A673 (cell line): Measurements from ENCODE around the gene TMEM126B. TPM values are rescaled to one million over a fixed set of nuclear protein-coding genes. Genes with fewer than 3 reads are reported as not detected.
"Not testable (repeated sequence)": the region's sequence is repeated elsewhere in the genome, so short reads cannot be mapped to it uniquely, and the experiment has no call there.

ENCODE experiments used
- BruUV-seq: library from RNA; stranded (reverse); fragments of 400-500 nt; replicated peaks from 2 replicates; lab custom pipeline; 2021; lab: Mats Ljungman, UMichigan
- CTCF ChIA-PET: fragments of 300-600 bp; sonication (Branson Sonifier 250); formaldehyde crosslinking; loops from one replicate; lab custom pipeline; 2022; ENCODE audit warnings: antibody characterized with exemption; lab: Charles Lee
- POLR2A ChIA-PET: fragments of 300-600 bp; sonication (Branson Sonifier 250); formaldehyde crosslinking; loops from one replicate; lab custom pipeline; 2022; ENCODE audit warnings: antibody characterized with exemption; ENCODE audit not compliant: low non-redundant PET; lab: Charles Lee
- DNase-seq: peaks from one replicate; pipeline ENCODE4 v3.0.0-alpha.2; 2015; ENCODE audit warnings: low spot score
- H3K27ac ChIP-seq: fragments of 200-600 bp; sonication (generic); 2 replicates; pipeline ENCODE4 v1.5.1; 2016; ENCODE audit warnings: mixed run types, low read depth, mild to moderate bottlenecking, mixed read lengths, antibody characterized with exemption, low read length; ENCODE audit not compliant: poor library complexity, severe bottlenecking
- H3K27me3 ChIP-seq: fragments of 200-600 bp; sonication (generic); replicated peaks from 2 replicates; pipeline ENCODE4 v1.6.1; 2017; ENCODE audit warnings: mixed run types, low read depth, mild to moderate bottlenecking, mixed read lengths, antibody characterized with exemption, low read length; ENCODE audit not compliant: insufficient read depth, poor library complexity
- H3K36me3 ChIP-seq: fragments of 200-600 bp; sonication (generic); 2 replicates; pipeline ENCODE4 v1.6.1; 2016; ENCODE audit warnings: mixed run types, mild to moderate bottlenecking, mixed read lengths, antibody characterized with exemption, low read length; ENCODE audit not compliant: insufficient read depth, poor library complexity, severe bottlenecking
- H3K4me1 ChIP-seq: fragments of 200-600 bp; sonication (generic); 2 replicates; pipeline ENCODE4 v1.6.1; 2017; ENCODE audit warnings: mixed run types, mild to moderate bottlenecking, mixed read lengths, antibody characterized with exemption, low read length; ENCODE audit not compliant: insufficient read depth, poor library complexity, severe bottlenecking
- H3K4me3 ChIP-seq: fragments of 200-600 bp; sonication (generic); 2 replicates; pipeline ENCODE4 v1.5.1; 2016; ENCODE audit warnings: low read depth, mixed run types, mild to moderate bottlenecking, mixed read lengths, low read length; ENCODE audit not compliant: poor library complexity, severe bottlenecking
- H3K9me3 ChIP-seq: fragments of 200-600 bp; sonication (generic); 2 replicates; pipeline ENCODE4 v1.6.1; 2016; ENCODE audit warnings: mixed run types, low read depth, mild to moderate bottlenecking, mixed read lengths, antibody characterized with exemption, low read length; ENCODE audit not compliant: poor library complexity, severe bottlenecking
- CTCF ChIP-seq: fragments of 300-800, 200-600 bp; sonication (generic); conservative IDR thresholded peaks from 2 replicates; pipeline ENCODE4 v1.5.1; 2017; ENCODE audit warnings: low read depth, mild to moderate bottlenecking, antibody characterized with exemption, low read length, moderate library complexity, mixed read lengths
- EZH2 ChIP-seq: fragments of 200-600 bp; sonication (generic); IDR thresholded peaks from 2 replicates; pipeline ENCODE4 v1.6.1; 2017; ENCODE audit warnings: borderline replicate concordance, low read depth, mild to moderate bottlenecking, mixed read lengths, antibody characterized with exemption, low read length; ENCODE audit not compliant: poor library complexity, severe bottlenecking
- intact Hi-C: fragments of 100-400 bp; cut with micrococcal nuclease; formaldehyde crosslinking; loops from one replicate; pipeline ENCODE4 v1.10.0; 2022; ENCODE audit not compliant: unreplicated experiment
- total RNA-seq: library from RNA; stranded (reverse); gene quantifications from 2 replicates; pipeline ENCODE4 v1.2.3, GENCODE V29; 2021

Gene TMEM126B
- total RNA-seq, 1 experiment from 2014 or later = 80.5 TPM

GRCh38 chr11:85665733-85666132 lies 37.3 kb downstream of the TMEM126B start:
- H3K4me3 ChIP-seq = no peak overlapping the region
- POLR2A ChIA-PET = no interaction called here
- peaks cover 15% of the 10 kb centered on the region for H3K4me1 ChIP-seq
- H3K27me3 ChIP-seq = peaks cover 4% of the 10 kb centered on the region
- intact Hi-C loops = loop anchor here (1.0 kb wide), 1 partner anchor 37 kb away; the partner anchor contains the start of gene TMEM126B
- no peak for DNase-seq
- H3K36me3 ChIP-seq = peaks cover 31% of the 10 kb centered on the region
- BruUV-seq = no TSS peak
- no peaks in the 10 kb centered on the region for H3K9me3 ChIP-seq
- TF ChIP-seq EZH2 = no peak
- no peak for TF ChIP-seq CTCF
- H3K27ac ChIP-seq = peak overlapping the region; percentile 97
- CTCF ChIA-PET = no interaction called here

- Histone ChIP-seq H3K36me3 (peaks cover 21% of the 10 kb centered on the region), H3K27me3 (peaks cover 4% of the 10 kb centered on the region), H3K4me1 (peaks cover 6% of the 10 kb centered on the region), H3K27ac (no peak overlapping the region), H3K9me3 (no peaks in the 10 kb centered on the region), H3K4me3 (no peak overlapping the region)
- ChIA-PET POLR2A (no interaction called here), CTCF (no interaction called here)
- no peak for DNase-seq
- no TSS peak for BruUV-seq
- TF ChIP-seq EZH2 (no peak), CTCF (no peak)
- intact Hi-C loops = no loop called here
Measured at GRCh38 chr11:85666687-85667086, 38.3 kb downstream of the TMEM126B start.

- Histone ChIP-seq H3K9me3 (no peaks in the 10 kb centered on the region), H3K36me3 (peaks cover 7% of the 10 kb centered on the region), H3K4me1 (no peaks in the 10 kb centered on the region), H3K27ac (no peak overlapping the region), H3K27me3 (peaks cover 4% of the 10 kb centered on the region), H3K4me3 (no peak overlapping the region)
- BruUV-seq = no TSS peak
- DNase-seq = no peak
- TF ChIP-seq EZH2 (no peak), CTCF (no peak)
- intact Hi-C loops = no loop called here
- ChIA-PET POLR2A (interaction anchor here (0.7 kb wide), 1 partner anchor 537 kb away, joined by 3 read pairs; no protein-coding TSS in a partner anchor), CTCF (no interaction called here)
Measured at GRCh38 chr11:85668157-85668556, 39.8 kb downstream of the TMEM126B start.

- H3K4me3 ChIP-seq, H3K4me1 ChIP-seq, H3K27ac ChIP-seq, intact Hi-C loops, BruUV-seq, CTCF ChIA-PET, H3K9me3 ChIP-seq, DNase-seq, H3K27me3 ChIP-seq, H3K36me3 ChIP-seq, POLR2A ChIA-PET: not testable (repeated sequence)
Measured at GRCh38 chr11:85670949-85671663, 42.7 kb downstream of the TMEM126B start.
